HG03571 (cell line): ENCODE results near the gene MOB4.
"Not testable (repeated sequence)": the region's sequence is repeated elsewhere in the genome, so short reads cannot be mapped to it uniquely, and the experiment has no call there.

ENCODE experiments used
- ATAC-seq: cut with Tn5 transposase; IDR thresholded peaks from one replicate; pipeline ENCODE4 v1.9.1; 2021; ENCODE audit not compliant: unreplicated experiment

Gene MOB4

DNA sequence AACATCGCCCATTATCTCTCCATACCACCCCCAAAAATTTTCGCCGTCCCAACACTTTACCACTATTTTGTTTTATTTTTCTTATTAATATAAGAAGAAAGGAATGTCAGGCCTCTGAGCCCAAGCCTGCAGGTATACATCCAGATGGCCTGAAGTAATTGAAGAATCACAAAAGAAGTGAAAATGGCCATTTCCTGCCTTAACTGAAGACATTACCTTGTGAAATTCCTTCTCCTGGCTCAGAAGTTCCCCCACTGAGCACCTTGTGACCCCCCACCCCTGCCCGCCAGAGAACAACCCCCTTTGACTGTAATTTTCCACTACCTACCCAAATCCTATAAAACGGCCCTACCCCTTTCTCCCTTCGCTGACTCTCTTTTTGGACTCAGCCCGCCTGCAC is 71.4 kb downstream of the MOB4 start:
- ATAC-seq, result not testable (repeated sequence)

DNA sequence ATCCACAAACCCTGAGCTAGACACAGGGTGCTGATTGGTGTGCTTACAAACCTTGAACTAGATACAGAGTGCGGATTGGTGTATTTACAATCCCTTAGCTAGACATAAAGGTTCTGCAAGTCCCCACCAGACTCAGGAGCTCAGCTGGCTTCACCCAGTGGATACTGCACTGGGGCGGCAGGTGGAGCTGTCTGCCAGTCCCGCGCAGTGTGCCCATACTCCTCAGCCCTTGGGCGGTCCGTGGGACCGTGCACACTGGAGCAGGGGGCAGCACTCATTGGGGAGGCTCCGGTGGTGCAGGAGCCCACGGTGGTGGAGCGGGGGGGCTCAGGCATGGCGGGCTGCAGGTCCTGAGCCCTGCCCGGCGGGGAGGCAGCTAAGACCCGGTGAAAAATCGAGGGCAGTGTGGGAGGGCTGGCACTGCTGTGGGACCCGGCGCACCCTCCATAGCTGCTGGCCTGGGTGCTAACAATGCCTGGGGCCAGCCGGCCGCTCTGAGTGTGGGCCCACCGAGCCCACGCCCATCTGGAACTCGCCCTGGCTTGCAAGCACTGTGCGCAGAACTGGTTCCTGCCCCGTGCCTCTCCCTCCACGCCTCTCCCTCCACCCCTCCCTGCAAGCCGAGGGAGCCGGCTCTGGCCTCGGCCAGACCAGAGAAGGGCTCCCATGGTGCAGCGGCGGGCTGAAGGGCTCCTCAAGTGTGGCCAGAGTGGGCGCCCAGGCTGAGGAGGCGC is 75.6 kb downstream of the MOB4 start:
- ATAC-seq, result no peak

DNA sequence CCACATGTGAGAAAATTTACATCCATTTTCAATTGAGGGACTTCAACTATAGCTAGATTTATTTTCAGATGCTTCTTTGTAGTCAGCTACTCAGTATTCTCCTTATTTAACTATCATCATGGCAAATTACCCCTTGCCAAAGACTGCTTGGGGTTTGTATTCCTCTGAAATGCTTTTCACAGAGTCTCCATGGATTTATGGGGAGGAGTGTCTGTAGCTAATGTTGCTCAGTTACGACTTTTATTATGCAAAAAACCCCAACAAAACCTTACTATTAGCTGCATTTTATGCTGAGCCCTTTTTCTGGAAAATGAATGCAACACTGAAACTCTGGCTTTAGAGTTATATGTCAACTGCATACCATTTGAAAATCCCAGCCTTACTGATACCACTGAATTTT is 80.9 kb downstream of the MOB4 start:
- no peak for ATAC-seq

DNA sequence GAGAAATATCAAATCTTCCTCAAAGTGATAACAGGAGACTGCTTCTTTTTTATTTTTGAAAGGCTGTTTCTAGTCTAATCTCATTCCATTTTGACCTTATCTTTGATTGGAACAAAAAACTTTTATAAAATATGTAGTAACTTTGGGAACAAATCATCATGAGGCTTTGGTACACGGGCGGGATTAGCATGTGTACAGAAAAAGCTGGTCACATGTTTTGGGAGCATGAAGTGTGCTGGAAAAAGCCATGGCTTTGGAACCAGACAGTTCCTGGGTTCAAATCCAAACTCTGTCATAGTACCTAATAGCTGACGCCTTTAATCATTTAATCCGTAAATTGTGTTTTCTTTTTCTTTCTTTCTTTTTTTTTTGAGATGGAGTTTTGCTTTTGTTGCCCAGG is 81.3 kb downstream of the MOB4 start:
- no peak for ATAC-seq

DNA sequence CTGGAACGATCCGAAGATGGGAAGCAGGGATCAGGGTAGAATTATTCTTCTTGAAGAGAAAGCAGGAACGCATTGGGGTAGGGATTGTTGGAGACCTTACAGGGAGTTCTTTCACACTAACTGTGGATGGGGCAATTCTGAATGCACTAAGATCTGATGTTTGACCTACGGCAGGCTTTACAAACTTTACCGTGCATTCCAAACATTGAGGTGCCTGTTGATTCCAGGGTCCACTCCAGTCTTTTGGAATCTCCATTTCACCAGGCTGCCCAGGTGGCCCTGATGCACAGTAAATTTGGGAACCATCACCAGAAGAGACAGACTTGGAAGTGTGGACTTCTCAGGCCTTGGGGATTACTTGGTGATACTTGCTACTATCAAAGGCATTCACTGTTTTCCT is 82.6 kb downstream of the MOB4 start:
- ATAC-seq, result no peak

DNA sequence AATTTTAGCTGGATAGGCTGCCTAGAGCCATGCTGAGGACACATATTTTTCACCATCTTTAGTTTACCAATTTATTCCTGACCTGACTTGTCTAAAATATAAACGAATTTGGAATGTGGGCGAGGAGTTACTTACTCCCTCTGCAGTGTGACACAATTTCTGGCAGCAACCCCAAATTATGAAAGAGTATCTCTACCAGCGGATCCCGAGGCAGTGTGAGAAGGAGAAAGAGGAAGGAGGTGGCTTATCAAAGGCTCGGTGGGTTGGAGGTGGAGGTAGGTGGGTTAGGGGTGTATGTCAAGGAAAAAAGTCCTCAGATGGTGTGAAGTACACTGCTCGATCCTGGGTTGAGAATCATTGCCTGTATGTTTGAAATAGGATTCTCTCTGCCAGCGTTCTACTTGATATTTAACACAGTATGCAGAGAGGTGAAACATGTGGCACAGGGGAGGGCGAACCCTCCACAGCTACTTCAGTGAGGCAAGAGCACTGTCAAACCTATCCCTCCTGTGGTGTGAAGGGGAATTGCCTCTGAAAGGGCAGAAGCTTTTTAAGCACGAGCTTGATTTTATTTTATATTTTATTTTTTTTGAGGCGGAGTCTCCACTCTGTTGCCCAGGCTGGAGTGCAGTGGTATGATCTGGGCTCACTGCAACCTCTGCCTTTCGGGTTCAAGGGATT is 83.6 kb downstream of the MOB4 start:
- ATAC-seq, result peak; percentile 61

DNA sequence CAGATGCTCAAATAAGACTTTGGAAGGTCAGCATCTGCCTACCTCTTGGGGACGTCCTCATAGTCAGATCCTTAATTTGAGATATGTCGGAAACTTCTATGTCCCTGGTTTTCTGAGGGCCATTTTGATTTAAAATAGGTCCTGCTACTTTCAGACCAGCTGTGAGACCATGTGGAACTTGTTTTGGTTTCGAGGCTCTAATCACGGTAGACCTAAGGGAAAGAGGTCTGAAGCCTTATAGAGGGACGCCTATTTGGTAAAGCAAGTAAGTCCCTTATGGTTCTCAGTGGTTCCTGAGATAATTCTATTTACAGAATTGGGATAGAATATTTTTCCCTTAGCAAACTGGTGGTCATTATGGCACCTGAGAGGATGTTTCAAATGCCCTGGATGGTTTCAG is 84.4 kb downstream of the MOB4 start:
- ATAC-seq, result no peak

DNA sequence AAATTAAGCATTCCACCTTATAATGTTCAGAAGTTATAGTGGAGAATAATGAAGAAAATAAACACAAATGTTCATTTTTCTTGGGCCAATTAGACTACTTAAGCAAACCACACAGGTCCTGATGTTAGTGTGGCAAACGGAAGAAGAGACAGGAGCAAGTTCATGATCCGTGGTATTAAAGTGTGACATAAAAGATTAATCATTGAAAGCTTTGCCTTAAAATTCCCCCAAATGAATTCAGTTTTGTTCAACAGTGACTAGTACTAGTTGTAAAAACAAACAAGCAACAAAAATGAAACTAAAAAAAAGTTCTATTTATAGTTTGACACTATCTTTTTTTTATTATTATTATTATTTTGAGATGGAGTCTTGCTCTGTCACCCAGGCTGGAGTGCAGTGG is 85.9 kb downstream of the MOB4 start:
- ATAC-seq, result peak; percentile 22
